Right lobe of liver (tissue), 6 donors: ENCODE data around the gene HM13. TPM values are rescaled to one million over a fixed set of nuclear protein-coding genes. Genes with fewer than 3 reads are reported as not detected.

Experiments used
- ATAC-seq, 4 donors: fragments of 200-7000 bp; cut with Tn5 transposase; one replicate each; pipeline ENCODE4 v1.9.1; 2020; ENCODE audit warnings: mild to moderate bottlenecking in 4 of 4, moderate library complexity in 4 of 4
- DNase-seq, 3 donors: peaks; one replicate each; pipeline ENCODE4 v3.0.0-alpha.2; 2020
- H3K27ac ChIP-seq, 3 donors: fragments of 200-600 bp; one replicate each; pipeline ENCODE4 v1.8.0; 2022
- H3K27me3 ChIP-seq, 2 donors: fragments of 200-600 bp; one replicate each; pipeline ENCODE4 v1.8.0; 2022
- H3K36me3 ChIP-seq, 4 donors: fragments of 200-600 bp; sonication (generic) in 1 of 4; one replicate each; pipeline versions ENCODE4 v1.5.1 to v1.8.0; 2017 to 2022; ENCODE audit warnings: control low read depth in 1 of 4
- H3K4me1 ChIP-seq, 4 donors: fragments of 200-600 bp; sonication (generic) in 1 of 4; one replicate each; pipeline versions ENCODE4 v1.5.1 to v1.8.0; 2017 to 2022; ENCODE audit warnings: control low read depth in 1 of 4
- H3K4me3 ChIP-seq, 3 donors: fragments of 200-600 bp; one replicate each; pipeline ENCODE4 v1.8.0; 2022
- H3K9me3 ChIP-seq, 4 donors: fragments of 200-600 bp; sonication (generic) in 1 of 4; one replicate each; pipeline versions ENCODE4 v1.5.1 to v1.8.0; 2017 to 2022; ENCODE audit warnings: control low read depth in 1 of 4
- CTCF ChIP-seq, 4 donors: fragments of 200-600 bp in 3 of 4; fragments of 450-650 bp in 1 of 4; IDR thresholded peaks; one replicate each; pipeline versions ENCODE4 v1.5.1 to v1.8.0; 2016 to 2022; ENCODE audit warnings: antibody characterized with exemption in 4 of 4, mild to moderate bottlenecking in 2 of 4
- POLR2A ChIP-seq: fragments of 450-650 bp; IDR thresholded peaks from one replicate; pipeline ENCODE4 v1.6.1; 2017; ENCODE audit warnings: antibody characterized with exemption, mild to moderate bottlenecking
- WGBS: methylation state at CpG from one replicate; pipeline ENCODE4 v1.1.6; 2018; ENCODE audit warnings: low coverage, low lambda C conversion rate; ENCODE audit not compliant: insufficient coverage; ENCODE audit errors: missing lambda C conversion rate; 5-methylcytosine and 5-hydroxymethylcytosine counted together
- intact Hi-C, 2 donors: fragments of 100-400 bp; cut with DNase I; formaldehyde crosslinking; loops; one replicate each; pipeline versions ENCODE4 v1.11.2 to v1.14.1; 2022
- total RNA-seq, 6 experiments: library from RNA; depleted of rRNA in 2 of 6; stranded (reverse); fragments of >200 nt in 2 of 6; fragmentation: NEBNext Ultra II Directional in 3 of 6; extraction: Animal tissue kit (Norgen Biotek cat#: 25700) in 3 of 6; gene quantifications; one replicate each; pipeline versions ENCODE4 v1.1.0 to v1.2.4, GENCODE V29; 2016 to 2023
- donor health status: DM: no; HTN: yes; CAD: no.
- donor health status: DM: no; HTN: no; CAD: no.
- donor health status: DM: no; HTN: no; CAD: no.
- donor health status: DM: no; HTN: yes; CAD: no.
- donor health status: DM: no; HTN: yes; CAD: no.

HM13 gene
- total RNA-seq, 6 experiments from 2014 or later, result 78.1 to 141 (median 114) TPM

- WGBS, result no CpG with 5 or more reads among the region's 1 CpG
- no peak for DNase-seq
- Histone ChIP-seq H3K4me1 (peaks cover 0 to 10% (median 0%) of the 10 kb centered on the region in 4 donors), H3K27me3 (no peaks in the 10 kb centered on the region), H3K4me3 (no peak overlapping the region), H3K9me3 (no peaks in the 10 kb centered on the region), H3K36me3 (peaks cover 0 to 42% (median 16%) of the 10 kb centered on the region in 4 donors), H3K27ac (no peak overlapping the region)
- intact Hi-C loops, result no loop called here
- TF ChIP-seq CTCF (IDR thresholded peaks at IDR 0.05), result no peak
- no peak for TF ChIP-seq POLR2A
- ATAC-seq, result no peak
These were observed 48.0 kb downstream of the HM13 start for GRCh38 chr20:31562241-31562640.

- intact Hi-C loops, result no loop called here
- ATAC-seq, result no peak
- no peak for TF ChIP-seq POLR2A
- no peak for DNase-seq
- Histone ChIP-seq H3K27ac (no peak overlapping the region), H3K9me3 (no peaks in the 10 kb centered on the region), H3K4me3 (no peak overlapping the region), H3K27me3 (no peaks in the 10 kb centered on the region), H3K4me1 (peaks cover 0 to 18% (median 5%) of the 10 kb centered on the region in 4 donors), H3K36me3 (peaks cover 0 to 42% (median 16%) of the 10 kb centered on the region in 4 donors)
- 79% methylated on average over 6 of the region's 6 CpGs for WGBS
These were observed 50.0 kb downstream of the HM13 start for GRCh38 chr20:31564284-31564683.

- H3K36me3 ChIP-seq, result peaks cover 0 to 37% (median 16%) of the 10 kb centered on the region in 4 donors
- peaks cover 0 to 23% (median 10%) of the 10 kb centered on the region in 4 donors for H3K4me1 ChIP-seq
- ATAC-seq (no peak), DNase-seq (no peak)
- H3K9me3 ChIP-seq, result no peaks in the 10 kb centered on the region
- WGBS, result 80% methylated on average over 1 of the region's 6 CpGs
- H3K27ac ChIP-seq, result no peak overlapping the region
- no peak overlapping the region for H3K4me3 ChIP-seq
- no peaks in the 10 kb centered on the region for H3K27me3 ChIP-seq
- TF ChIP-seq POLR2A (no peak), CTCF (IDR thresholded peaks at IDR 0.05) (no peak)
- intact Hi-C loops, result loop anchor here in 1 of 2 donors (5.0 kb wide), 1 partner anchor 46 kb away; no protein-coding TSS in a partner anchor
These were observed 51.6 kb downstream of the HM13 start for GRCh38 chr20:31565699-31566318.

- intact Hi-C loops, result loop anchor here in 1 of 2 donors (5.0 kb wide), 1 partner anchor 46 kb away; no protein-coding TSS in a partner anchor
- Histone ChIP-seq H3K4me1 (peaks cover 0 to 25% (median 10%) of the 10 kb centered on the region in 4 donors), H3K4me3 (no peak overlapping the region), H3K36me3 (peaks cover 0 to 32% (median 15%) of the 10 kb centered on the region in 4 donors), H3K27me3 (no peaks in the 10 kb centered on the region), H3K27ac (no peak overlapping the region), H3K9me3 (no peaks in the 10 kb centered on the region)
- TF ChIP-seq CTCF (IDR thresholded peaks at IDR 0.05) (no peak), POLR2A (no peak)
- DNase-seq (no peak), ATAC-seq (no peak)
- no CpG with 5 or more reads among the region's 1 CpG for WGBS
These were observed 52.0 kb downstream of the HM13 start for GRCh38 chr20:31566319-31566657.

- H3K4me3 ChIP-seq, result no peak overlapping the region
- TF ChIP-seq CTCF (IDR thresholded peaks at IDR 0.05) (no peak), POLR2A (no peak)
- DNase-seq (no peak), ATAC-seq (no peak)
- WGBS, result 73% methylated on average over 5 of the region's 14 CpGs
- H3K27me3 ChIP-seq, result no peaks in the 10 kb centered on the region
- H3K9me3 ChIP-seq, result no peaks in the 10 kb centered on the region
- peaks cover 0 to 27% (median 13%) of the 10 kb centered on the region in 4 donors for H3K36me3 ChIP-seq
- H3K4me1 ChIP-seq, result peaks cover 0 to 29% (median 10%) of the 10 kb centered on the region in 4 donors
- no peak overlapping the region for H3K27ac ChIP-seq
- intact Hi-C loops, result loop anchor here in 1 of 2 donors (5.0 kb wide), 1 partner anchor 45 kb away; no protein-coding TSS in a partner anchor
These were observed 52.6 kb downstream of the HM13 start for GRCh38 chr20:31566658-31567379.
